Kidney (tissue), 14 donors: ENCODE measurements around the gene ADAMTS14. TPM values are rescaled to one million over a fixed set of nuclear protein-coding genes. Genes with fewer than 3 reads are reported as not detected.
"Not testable (repeated sequence)": the region's sequence is repeated elsewhere in the genome, so short reads cannot be mapped to it uniquely, and the experiment has no call there.

Experiments
- DNase-seq, 5 donors: peaks; one replicate each; pipeline ENCODE4 v3.0.0-alpha.2; 2013 to 2020
- FAIRE-seq: peaks from 2 replicates; lab custom pipeline; 2012; peaks lifted over from hg19 to GRCh38; lab: Jason Lieb, UNC
- H3K27ac ChIP-seq, 2 donors: one replicate each; pipeline ENCODE4 v1.7.0; 2013; ENCODE audit warnings: low read depth in 2 of 2, low read length in 2 of 2, inconsistent platforms in 1 of 2
- H3K27me3 ChIP-seq: one replicate; pipeline ENCODE4 v1.7.1; 2013; ENCODE audit warnings: low read length, inconsistent platforms; ENCODE audit not compliant: control insufficient read depth, insufficient read depth
- H3K36me3 ChIP-seq, 3 donors: one replicate each; pipeline versions ENCODE4 v1.7.0 to v1.7.1; 2013; ENCODE audit warnings: low read length in 3 of 3, control low read depth in 1 of 3, inconsistent platforms in 1 of 3; ENCODE audit not compliant: insufficient read depth in 3 of 3, control insufficient read depth in 2 of 3
- H3K4me1 ChIP-seq, 3 donors: one replicate each; pipeline versions ENCODE4 v1.7.0 to v1.7.1; 2013; ENCODE audit warnings: low read length in 3 of 3, inconsistent platforms in 1 of 3, low read depth in 1 of 3; ENCODE audit not compliant: control insufficient read depth in 2 of 3, insufficient read depth in 2 of 3
- H3K4me3 ChIP-seq, 3 donors: one replicate each; pipeline versions ENCODE4 v1.7.0 to v1.8.1; 2013; ENCODE audit warnings: low read length in 3 of 3, control low read depth in 1 of 3, inconsistent platforms in 1 of 3
- H3K9ac ChIP-seq, 3 donors: one replicate each; pipeline versions ENCODE4 v1.7.0 to v1.7.1; 2013; ENCODE audit warnings: low read length in 3 of 3, control low read depth in 1 of 3, inconsistent platforms in 1 of 3
- H3K9me3 ChIP-seq, 3 donors: one replicate each; pipeline versions ENCODE4 v1.7.0 to v1.7.1; 2013; ENCODE audit warnings: low read length in 3 of 3, control low read depth in 1 of 3, inconsistent platforms in 1 of 3; ENCODE audit not compliant: control insufficient read depth in 2 of 3, insufficient read depth in 1 of 3
- intact Hi-C: fragments of 100-400 bp; cut with DNase I; formaldehyde crosslinking; loops from one replicate; pipeline ENCODE4 v1.11.1; 2022
- polyA plus RNA-seq: library from polyadenylated mRNA; stranded (reverse); fragments of 350-450 nt; fragmentation: Illumina TruSeq; extraction: RNeasy Lipid Tissue Mini Kit (QIAGEN cat#74804); gene quantifications from one replicate; pipeline ENCODE4 v1.2.3, GENCODE V29; 2014; ENCODE audit warnings: low read depth, low replicate concordance; ENCODE audit not compliant: insufficient read depth
- total RNA-seq: library from RNA; stranded (reverse); fragmentation: NEBNext Ultra II Directional; extraction: Animal tissue kit (Norgen Biotek cat#: 25700); gene quantifications from one replicate; pipeline ENCODE4 v1.2.1, GENCODE V29; 2021
- TF ChIP-seq, protein P1 (sequence below): IDR thresholded peaks from 3 replicates; pipeline ENCODE4 v1.5.1; 2012; ENCODE audit warnings: mild to moderate bottlenecking, moderate library complexity, borderline replicate concordance; ENCODE audit not compliant: insufficient read depth; ENCODE audit errors: extremely low read depth
- donor health status: control.
- donor health status: control.
- donor health status: control.
- donor health status: control.
- donor health status: control.
- donor health status: DM: yes; HTN: yes; CAD: no.
- donor health status: Normal renal cell carcinoma (clear cell type).

ADAMTS14 gene
- total and polyA plus RNA-seq, 2 donors from 2014 or later, result 0.47 TPM; not detected in 1

DNA sequence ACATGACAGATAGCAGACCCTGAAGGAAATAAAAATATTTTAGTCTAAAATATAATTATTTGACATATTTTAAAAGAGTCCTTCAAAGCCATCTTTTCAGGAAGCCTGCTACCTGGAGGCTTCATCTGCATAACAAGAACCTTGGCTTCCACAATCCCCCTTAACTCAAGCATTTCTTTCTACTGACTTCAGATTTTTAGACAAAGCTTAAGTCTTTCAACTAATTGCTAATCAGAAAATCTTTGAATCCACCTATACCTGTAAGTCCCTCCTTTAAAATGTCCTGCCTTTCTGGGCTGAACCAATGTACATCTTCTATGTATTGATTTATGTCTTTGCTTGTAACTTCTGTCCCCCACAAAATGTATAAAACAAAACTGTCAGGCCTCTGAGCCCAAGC is 46.2 kb upstream of the ADAMTS14 start:
- Histone ChIP-seq H3K27me3 (no peaks in the 10 kb centered on the region), H3K9ac (no peak overlapping the region), H3K36me3 (no peaks in the 10 kb centered on the region), H3K4me1 (no peaks in the 10 kb centered on the region), H3K4me3 (no peak overlapping the region), H3K27ac (no peak overlapping the region), H3K9me3 (peaks cover 0 to 3% (median 0%) of the 10 kb centered on the region in 3 donors)
- intact Hi-C loops, result no loop called here
- TF ChIP-seq, protein P1, sequence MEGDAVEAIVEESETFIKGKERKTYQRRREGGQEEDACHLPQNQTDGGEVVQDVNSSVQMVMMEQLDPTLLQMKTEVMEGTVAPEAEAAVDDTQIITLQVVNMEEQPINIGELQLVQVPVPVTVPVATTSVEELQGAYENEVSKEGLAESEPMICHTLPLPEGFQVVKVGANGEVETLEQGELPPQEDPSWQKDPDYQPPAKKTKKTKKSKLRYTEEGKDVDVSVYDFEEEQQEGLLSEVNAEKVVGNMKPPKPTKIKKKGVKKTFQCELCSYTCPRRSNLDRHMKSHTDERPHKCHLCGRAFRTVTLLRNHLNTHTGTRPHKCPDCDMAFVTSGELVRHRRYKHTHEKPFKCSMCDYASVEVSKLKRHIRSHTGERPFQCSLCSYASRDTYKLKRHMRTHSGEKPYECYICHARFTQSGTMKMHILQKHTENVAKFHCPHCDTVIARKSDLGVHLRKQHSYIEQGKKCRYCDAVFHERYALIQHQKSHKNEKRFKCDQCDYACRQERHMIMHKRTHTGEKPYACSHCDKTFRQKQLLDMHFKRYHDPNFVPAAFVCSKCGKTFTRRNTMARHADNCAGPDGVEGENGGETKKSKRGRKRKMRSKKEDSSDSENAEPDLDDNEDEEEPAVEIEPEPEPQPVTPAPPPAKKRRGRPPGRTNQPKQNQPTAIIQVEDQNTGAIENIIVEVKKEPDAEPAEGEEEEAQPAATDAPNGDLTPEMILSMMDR, result no peak
- FAIRE-seq (no peak), DNase-seq (no peak)

GRCh38 chr10:70629338-70629737 is 43.0 kb upstream of the ADAMTS14 start:
- no peak for FAIRE-seq
- H3K9me3 ChIP-seq, result peaks cover 0 to 3% (median 0%) of the 10 kb centered on the region in 3 donors

GRCh38 chr10:70631735-70632134 is 40.6 kb upstream of the ADAMTS14 start:
- H3K9me3 ChIP-seq, H3K27ac ChIP-seq, DNase-seq, H3K4me3 ChIP-seq, H3K9ac ChIP-seq, FAIRE-seq, H3K4me1 ChIP-seq, H3K36me3 ChIP-seq, intact Hi-C loops, H3K27me3 ChIP-seq: not testable (repeated sequence)

More at GRCh38 chr10:70629338-70629737, 43.0 kb upstream of the ADAMTS14 start:
- Histone ChIP-seq H3K4me3 (no peak overlapping the region), H3K9ac (no peak overlapping the region), H3K4me1 (no peaks in the 10 kb centered on the region), H3K36me3 (no peaks in the 10 kb centered on the region), H3K27ac (no peak overlapping the region), H3K27me3 (no peaks in the 10 kb centered on the region)
- DNase-seq, result no peak
- intact Hi-C loops, result no loop called here
- TF ChIP-seq, protein P1, result no peak

- no peaks in the 10 kb centered on the region for H3K9me3 ChIP-seq
- no peak for FAIRE-seq
- no peak overlapping the region for H3K4me3 ChIP-seq
- intact Hi-C loops, result no loop called here
- H3K27me3 ChIP-seq, result no peaks in the 10 kb centered on the region
- DNase-seq, result no peak
- no peak overlapping the region for H3K9ac ChIP-seq
- TF ChIP-seq, protein P1, result no peak
- H3K4me1 ChIP-seq, result no peaks in the 10 kb centered on the region
- no peak overlapping the region for H3K27ac ChIP-seq
- H3K36me3 ChIP-seq, result no peaks in the 10 kb centered on the region
Measured at GRCh38 chr10:70634011-70634410, 38.3 kb upstream of the ADAMTS14 start.

GRCh38 chr10:70634515-70634914 is 37.8 kb upstream of the ADAMTS14 start:
- H3K27me3 ChIP-seq, H3K4me3 ChIP-seq, DNase-seq, FAIRE-seq, H3K9me3 ChIP-seq, H3K27ac ChIP-seq, intact Hi-C loops, H3K4me1 ChIP-seq, H3K9ac ChIP-seq, H3K36me3 ChIP-seq: not testable (repeated sequence)

- H3K4me3 ChIP-seq, H3K27ac ChIP-seq, H3K9ac ChIP-seq, DNase-seq, H3K4me1 ChIP-seq, intact Hi-C loops, H3K36me3 ChIP-seq, FAIRE-seq, H3K9me3 ChIP-seq, H3K27me3 ChIP-seq: not testable (repeated sequence)
Measured at GRCh38 chr10:70639640-70640383, 32.5 kb upstream of the ADAMTS14 start.
